Stimulated activated CD4-positive, alpha-beta T cell treated with anti-CD3 and anti-CD28 coated beads, Interleukin-15, amount 100 ng/mL, for 24 hours (primary cell): Measurements from ENCODE around the gene ITGAV.

Source experiments
- DNase-seq: peaks from one replicate; pipeline ENCODE4 v3.0.0-alpha.2; 2020

ITGAV gene

DNA sequence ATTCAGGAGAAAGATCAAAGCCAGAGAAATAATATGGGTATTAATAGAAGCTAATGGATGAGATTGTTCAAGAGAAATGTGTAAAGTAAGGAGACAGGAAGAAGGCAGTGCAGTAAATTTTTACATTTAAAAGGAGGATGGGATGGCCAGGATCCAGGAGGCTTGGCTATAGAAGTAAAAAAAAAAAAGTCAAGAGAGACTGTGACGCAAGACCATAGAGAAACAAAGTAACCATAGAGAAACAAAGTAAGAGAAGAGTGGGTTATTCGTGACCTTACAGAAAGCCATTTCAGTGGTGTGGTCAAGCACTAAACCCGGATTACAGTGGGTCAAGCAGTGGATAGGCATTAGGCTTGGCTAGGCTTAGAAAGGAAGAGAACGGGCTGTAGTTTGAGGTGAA is 93.5 kb downstream of the ITGAV start:
- DNase-seq: no peak

DNA sequence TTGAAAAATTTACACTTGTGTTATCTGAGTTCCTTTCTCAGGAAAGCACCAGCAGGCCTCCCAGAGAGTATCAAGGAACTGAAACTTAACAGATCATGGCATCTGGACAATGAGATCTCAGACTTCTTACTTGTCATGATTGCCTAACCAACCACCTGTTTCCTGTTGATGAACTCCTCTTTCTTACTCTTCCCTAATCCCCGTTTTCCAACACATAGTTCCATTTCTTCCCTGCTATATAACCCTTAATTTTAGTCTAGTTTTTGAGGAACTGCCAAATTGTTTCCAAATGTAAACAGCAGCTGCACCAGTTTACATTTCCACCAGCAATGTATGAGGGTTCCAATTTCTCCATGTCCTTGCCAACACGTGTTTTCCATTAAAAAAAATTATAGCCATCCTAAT is 98.0 kb downstream of the ITGAV start:
- DNase-seq: no peak

DNA sequence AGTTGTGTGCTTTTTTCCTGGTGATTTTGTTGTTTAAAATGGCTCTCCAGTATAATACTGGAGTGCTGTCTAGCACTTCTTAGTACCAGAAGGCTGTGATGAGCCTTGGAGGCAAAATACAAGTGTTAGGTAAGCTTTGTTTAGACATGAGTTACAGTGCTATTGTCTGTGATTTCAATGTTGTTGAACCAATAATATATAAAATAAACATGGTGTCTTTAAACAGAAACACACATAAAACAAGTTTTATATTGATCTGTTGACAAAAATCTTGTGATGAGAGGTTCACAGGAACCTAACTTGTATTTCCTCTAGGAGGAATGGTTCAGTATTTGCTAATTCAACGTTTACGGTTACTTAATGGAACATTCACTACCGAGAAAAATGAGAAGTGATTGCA is 99.0 kb downstream of the ITGAV start:
- no peak for DNase-seq

DNA sequence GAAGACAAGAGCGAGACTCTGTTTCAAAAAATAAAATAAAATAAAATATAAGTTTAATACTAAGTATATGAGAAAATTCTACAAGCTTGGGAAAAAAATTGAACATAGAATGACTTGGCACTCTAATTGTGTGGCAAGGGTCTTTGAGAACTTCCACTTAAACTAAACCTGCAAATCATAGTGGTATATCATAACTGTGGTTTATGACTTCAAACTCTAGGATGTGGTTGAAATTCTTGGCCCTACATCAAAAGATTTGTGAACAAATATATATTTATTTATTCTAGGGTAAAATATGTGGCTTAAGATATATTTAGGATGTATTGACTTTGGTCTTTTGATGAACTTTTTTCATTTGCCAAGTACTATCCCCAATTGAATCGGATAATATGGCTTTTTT is 100.9 kb downstream of the ITGAV start:
- DNase-seq: no peak

DNA sequence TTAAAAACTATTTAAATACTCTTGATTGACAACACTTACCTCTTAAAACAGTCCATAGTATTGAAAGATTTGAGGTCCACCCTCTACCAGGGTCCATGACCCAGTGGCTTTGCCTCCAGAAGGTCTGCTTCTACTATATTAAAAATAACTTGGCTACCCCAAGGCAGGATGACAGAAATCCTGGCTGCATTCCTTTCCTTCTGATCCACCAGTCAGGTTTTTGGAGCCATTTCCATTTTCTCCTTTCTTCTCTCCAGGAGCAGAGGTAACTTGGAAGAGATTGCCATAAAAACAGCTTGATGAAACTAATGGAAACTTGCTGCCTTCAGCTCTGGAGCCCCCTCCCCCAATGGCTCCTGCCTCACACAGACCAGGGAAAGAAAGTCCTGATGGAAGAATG is 101.4 kb downstream of the ITGAV start:
- DNase-seq: no peak

DNA sequence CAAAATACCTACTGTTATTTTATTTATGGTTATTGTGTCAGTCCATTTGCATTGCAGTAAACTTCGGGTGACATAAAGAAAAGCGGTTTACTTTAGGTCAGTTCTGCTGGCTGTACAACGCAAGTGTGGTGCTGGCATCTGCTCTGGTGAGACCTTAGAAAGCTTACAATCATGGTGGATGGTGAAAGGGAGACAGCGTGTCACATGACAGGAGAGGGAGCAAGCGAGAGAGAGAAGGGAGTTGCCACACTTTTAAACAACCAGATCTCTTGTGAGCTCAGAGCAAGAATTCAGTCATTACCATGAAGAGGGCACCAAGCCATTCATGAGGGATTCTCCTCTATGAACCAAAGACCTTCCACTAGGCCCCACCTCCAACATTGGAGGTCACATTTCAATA is 102.0 kb downstream of the ITGAV start:
- no peak for DNase-seq

DNA sequence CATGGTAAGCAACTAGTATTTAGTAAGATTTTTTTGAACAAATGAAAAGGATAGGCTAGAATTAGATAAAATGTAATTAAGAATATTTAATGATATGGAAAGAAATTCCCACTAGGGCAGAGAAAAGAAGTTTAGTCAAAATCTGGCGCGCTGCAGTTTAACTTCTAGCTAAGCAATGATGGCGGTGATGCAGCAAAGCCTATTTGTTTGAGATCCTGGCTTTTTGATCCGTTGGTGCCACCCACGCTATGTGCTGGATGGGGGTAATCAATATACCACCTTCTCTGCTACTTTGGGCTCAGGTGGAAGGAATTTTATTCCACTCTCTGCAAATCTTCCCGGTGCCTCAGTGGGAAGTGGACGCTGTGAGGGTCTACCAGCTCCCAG is 103.6 kb downstream of the ITGAV start:
- DNase-seq: no peak

DNA sequence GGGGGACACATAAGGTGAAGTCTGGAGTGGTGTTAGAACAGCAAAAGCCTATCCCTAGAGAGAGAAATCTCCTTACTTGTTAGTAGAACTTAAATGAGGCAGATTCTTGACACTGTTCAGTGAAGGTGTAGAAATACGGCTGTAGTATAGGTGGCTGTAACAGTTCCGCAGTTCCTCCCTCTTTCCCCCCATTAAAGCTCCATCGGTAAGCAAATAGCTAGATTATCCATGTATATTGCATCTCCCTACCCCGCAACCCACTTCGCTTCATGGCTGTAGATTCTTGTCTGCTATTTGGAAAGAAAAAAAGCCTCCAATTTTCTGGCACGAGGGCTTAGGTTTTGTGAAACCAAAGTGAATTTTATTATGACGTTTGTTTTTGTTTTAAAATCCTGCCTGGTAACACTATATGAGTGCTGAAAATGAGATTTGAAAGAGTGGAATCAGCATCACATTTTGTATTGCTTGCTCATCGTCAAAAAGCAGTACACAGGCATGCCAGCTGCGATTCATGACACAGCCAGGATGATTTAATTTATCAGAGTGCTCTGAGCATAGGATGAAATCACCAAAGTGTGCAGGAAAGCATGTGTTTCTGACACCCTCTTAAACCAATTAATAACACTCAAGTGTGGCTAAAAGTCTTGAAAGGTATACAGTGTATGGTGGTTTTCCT is 105.4 kb downstream of the ITGAV start:
- no peak for DNase-seq

DNA sequence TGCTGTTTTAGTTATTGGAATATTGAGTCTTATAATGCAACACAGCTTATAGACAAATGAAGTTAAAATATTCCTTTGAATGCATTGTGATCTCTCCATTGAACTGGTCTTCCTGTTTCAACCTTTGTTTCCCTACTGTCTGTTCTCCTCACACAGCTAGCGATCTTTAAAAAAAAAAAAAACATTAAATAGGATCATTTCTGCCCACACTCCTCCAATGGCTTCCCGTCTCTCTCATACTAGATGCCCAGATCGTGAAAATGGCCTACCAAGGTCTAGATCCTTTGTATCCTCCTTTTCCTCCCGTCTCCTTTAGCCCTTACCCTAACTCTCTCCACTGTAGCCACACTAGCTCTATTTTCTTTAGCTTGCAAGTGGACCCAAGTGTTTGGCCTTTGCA is 106.4 kb downstream of the ITGAV start:
- DNase-seq: no peak

DNA sequence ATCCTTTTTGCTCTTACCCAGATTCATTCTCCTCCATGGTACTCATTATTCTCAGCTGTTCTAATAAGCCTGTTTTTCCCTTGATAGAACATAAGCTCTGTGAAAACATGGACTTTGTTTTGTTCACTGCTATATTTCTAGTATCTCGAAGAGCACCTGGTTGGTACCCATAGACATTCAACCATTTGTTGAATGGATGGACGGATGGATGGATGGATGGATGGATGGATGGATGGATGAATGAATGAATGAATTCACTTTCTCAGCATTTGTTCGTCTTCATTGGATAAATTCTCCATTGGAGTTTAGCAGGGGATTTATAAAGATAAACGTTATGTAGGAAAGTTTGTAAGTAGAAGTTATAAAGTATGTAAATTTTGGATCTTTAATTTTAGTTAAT is 106.9 kb downstream of the ITGAV start:
- no peak for DNase-seq

DNA sequence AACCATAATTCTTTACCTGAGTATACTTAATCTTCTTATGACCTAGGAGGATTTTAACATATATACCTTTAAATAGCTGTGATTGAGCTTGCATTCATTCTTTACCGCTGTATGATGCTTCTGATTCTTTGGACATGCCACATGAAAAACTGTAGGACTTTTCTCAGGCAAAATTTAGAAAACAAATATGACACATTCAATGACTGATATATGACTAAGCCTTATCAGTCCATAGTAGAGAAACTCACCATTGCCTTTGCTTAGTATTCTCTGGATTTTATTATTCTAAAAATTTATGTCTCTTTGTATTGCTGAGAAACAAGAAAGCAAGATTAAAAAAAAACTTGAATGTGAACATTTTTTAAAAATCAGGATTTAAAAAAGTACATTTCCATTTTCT is 107.7 kb downstream of the ITGAV start:
- no peak for DNase-seq

DNA sequence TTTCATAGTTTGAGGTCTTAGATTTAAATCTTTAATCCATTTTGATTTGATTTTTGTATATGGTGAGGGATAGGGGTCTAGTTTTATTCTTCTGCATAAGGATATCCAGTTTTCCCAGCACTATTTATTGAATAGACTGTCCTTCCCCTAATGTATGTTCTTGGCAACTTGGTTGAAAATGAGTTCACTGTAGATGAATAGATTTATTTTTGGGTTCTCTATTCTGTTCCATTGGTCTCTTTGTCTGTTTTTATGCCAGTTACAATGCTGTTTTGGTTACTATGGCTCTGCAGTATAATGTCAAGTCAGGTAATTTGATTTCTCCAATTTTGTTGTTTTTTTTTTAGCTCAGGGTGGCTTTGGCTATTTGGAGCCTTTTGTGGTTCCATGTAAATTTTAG is 109.9 kb downstream of the ITGAV start:
- no peak for DNase-seq

DNA sequence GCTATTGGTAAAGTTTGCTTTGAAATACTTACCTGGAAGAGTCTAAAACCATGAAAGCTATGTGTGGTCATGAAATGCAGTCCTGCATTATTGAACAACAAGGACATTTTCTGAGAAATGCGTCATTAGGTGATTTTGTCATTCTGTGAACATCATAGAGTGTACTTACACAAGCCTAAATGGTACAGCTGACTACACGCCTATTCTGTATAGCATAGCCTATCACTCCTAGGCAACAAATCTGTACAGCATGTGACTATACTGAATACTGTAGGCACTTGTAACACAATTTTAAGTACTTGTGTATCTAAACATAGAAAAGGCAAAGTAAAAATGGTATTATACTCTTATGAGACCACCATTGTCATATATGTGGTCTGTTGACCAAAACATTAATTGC is 112.2 kb downstream of the ITGAV start:
- DNase-seq: no peak

DNA sequence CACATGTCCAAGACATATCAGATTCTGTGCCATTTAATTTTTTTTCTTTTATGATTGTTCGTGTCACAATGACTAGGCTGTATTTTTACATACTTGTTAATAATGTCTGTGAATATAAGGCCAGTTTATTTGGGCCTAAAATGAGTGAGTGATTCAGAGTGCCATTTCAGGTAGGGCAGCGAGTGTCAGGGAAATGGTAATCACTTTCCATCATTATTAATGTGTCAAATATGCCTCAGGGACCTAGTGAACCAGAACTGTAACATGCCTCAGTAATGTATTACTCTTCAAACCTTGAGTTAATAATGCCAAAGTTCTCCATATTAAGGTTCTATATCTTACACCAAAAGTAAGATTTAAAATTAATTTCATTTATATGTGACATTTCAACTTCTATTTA is 112.6 kb downstream of the ITGAV start:
- no peak for DNase-seq

DNA sequence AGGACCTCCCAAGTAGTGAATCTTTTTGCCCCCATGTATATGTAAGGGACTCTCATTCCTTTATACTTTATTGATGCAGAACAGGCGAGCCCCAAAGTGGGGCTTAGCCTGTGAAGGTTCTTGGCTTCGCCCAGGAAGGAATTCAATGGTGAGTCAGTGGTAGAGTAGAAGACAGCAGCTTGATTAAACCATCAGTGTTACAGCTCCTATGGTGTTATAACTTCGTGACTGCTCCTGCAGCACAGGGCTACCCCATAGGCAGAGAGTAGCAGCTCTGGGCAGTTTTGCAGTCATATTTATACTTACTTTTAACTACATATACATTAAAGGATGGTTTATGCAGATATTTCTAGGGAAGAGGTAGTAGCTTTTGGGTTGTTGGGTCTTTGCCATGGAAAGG is 115.0 kb downstream of the ITGAV start:
- no peak for DNase-seq

DNA sequence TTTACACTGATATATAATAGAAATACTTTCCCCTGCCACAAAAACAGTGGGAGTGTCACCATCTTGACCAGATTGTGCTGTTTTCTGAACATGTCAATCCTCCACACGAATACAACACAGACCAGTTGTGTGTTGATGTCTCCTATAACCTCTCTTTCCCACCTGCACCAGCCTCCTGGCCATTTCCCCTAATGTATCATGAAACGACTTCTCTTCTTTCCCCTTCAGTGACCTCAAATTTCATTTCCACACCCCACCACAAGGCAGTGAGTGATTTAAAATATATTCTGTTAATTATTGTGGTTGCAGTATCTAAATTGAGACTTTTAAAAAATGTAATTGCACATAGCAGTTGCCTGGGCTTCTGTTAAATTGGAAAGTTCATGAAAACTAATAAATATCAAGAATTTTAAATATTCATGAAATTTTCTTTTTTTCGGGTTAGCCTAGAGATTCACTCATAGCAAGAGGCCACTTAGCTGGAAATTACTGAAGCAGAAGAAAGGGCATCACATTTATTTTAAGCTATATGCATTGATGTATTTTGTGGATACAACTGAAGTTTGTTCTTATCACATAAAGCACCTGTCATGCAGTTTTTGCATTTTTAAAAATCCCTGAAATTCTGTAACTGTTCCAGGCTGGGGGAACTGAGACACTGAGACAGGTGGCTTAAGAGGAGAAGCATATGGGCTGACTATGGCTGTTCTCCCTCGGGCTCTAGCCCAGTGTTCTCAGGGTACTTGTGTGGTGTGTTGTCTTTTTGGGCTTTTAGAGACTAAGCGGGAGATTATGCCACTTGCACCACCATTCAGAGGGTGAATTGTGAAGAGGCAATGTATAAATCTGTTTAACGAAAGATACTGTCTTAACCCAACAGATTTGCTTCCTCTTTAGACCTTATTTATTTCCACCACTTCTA is 119.9 kb downstream of the ITGAV start:
- no peak for DNase-seq

DNA sequence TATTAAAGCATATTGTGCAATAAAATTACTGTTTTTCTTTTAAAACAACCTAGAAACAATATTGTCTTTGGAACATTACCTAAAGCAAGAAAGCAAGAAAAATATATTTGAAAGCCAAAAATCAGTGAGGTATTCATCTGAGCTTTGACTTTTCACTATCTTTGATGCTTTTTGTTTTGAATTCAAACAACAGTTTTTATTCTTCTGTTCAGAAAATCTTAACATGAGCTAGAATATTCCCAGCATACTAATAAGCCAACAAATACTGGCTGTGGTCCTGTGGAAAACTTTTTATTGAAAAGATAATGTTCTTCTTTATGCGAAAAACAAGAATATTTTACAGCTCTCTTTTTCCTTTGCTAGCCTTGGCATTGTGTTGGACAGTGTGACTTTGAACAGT is 123.8 kb downstream of the ITGAV start:
- DNase-seq: no peak

DNA sequence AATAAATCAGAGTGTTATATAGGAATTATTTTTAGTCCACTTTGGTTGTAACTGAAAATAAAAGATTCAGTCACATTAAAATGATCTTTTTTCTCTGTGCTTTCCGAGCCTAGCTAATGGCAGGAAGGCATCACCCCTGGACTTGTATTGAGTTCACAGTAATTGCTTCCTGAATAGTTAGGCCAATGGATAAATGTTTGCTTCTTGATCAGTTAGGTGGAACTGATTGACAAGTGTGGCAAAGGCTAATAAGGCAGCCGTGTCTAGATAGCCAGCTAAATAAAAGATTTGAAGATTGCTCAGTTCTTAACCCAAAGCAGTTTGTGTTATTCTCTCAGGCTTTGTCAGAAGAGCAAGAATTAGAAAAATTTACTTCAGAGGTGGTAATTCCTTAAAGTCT is 124.8 kb downstream of the ITGAV start:
- DNase-seq: no peak

DNA sequence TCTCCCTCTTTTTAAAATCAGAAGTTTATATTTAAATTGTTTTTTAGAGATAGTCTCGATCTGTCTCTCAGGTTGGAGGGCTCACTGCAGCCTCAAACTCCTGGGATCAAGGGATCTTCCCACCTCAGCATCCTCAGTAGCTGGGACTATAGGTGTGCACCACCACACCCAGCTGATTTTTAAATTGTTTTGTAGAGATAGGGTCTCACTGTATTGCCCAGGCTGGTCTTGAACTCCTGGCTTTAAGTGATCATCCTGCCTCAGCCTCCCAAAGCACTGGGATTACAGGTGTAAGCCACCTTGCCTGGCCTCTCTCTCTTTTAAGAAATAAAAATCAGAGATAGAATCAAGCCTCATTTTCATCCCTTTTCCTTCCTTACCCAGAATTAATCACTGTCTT is 126.1 kb downstream of the ITGAV start:
- no peak for DNase-seq

DNA sequence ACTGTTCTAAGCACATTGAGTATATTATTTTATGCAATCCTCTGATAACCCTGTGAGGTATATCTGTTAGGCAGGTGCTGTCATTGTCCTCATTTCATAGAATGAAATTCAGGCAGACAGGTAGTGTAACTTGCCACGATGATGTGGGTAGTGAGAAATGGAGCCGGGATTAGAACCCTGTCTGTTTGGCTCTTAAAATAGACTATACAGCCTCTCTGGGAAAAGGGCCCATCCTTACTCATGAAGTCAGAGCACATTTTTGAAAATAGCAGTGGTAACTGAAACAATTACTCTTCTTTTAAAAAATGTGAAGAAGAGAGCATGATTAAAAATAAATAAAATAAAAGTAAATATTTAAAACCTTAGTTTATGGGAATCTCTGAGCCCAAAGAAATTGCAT is 127.0 kb downstream of the ITGAV start:
- DNase-seq: no peak

DNA sequence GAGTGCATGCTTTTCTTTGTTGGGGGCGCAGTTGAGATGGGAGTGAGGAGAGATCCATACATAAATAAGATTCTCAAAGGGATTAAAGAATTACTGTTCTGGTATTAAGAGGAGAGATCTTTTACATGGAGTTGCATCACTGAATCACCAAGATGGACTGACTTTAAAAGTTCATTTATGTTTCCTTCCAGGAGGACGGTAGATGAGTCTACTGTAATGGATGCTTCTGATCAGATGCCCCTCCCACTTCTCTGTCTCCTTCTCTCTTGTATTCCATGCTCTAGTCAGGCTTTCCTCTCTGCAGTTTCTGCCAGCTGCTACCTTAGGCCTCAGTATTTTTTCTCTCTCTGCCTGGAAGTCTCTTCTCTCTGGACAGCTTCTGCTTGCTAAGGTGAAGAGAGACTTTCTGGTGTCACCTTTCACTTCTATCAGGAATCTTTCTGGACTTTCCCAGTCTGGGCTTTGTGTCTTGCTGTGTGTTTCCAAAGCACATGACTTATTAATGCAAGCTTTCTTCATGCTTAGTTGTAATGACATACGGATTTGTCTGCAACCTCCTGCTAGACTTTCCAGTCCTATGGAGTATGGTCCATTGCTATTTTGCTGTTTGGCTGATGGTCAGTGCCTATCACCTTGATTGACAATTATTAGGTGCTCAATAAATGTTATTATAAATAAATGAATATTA is 127.6 kb downstream of the ITGAV start:
- DNase-seq: no peak

DNA sequence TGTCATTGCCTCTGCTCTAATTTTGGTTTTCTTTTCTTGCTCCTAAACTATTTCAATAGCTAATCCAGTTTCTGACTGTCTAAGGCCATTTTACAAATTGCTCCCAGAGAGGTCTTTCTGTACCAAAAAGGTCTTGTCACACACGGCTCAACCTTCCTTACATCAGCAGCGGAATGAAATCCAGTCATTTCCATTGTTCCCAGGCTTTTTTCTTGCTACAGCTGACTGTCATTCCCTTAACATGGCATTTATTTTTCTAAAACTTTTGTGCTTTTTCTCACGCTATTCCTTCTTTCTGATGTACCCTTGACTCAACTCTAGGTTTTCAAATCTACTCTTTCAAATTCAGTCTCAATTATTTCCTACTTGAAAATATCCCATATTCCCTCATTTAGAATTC is 128.3 kb downstream of the ITGAV start:
- no peak for DNase-seq

DNA sequence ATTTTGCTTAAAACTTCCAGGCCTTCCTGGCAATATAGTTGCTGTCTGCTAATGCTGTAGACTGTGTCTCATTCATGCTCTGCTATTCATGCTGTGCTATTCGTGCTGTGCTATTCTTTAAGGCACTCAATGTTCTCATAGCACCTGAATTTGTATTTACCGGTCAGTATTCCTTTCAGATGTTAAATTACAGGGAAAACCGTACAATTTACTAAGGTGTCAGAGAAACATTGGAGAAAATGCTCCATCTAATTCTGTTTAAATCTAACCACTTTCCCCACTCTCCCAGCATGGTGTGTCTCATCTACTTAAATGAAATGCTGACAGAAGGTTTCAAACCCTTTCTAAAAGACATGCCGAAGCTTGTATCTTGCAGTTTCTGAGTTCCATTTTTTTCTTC is 129.0 kb downstream of the ITGAV start:
- DNase-seq: no peak

DNA sequence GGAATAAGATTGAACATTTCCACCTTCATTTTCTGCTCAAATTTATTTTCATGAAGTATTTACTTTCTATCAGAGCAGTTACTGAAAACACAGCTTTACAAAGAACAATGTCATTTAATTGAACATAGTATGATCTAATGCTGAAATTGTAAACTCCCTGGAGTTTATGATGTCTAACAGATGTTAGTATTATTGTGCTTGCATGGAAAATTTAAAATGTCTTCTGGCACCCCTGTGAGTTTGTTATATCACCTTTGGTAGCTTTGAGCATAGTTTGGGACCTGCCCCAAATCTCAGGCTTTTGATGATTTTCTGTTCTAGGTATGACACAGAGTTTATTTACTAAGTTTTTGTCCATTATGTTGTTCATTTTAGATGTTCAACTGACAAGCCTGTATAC is 132.1 kb downstream of the ITGAV start:
- DNase-seq: no peak
